Subcutaneous abdominal adipose tissue (tissue), 5 donors: ENCODE measurements around the gene MMEL1.
A peak's percentile ranks its signal among the peaks of the same experiment; 100 is the strongest.
"Not testable (repeated sequence)": the region's sequence is repeated elsewhere in the genome, so short reads cannot be mapped to it uniquely, and the experiment has no call there.

ENCODE experiments used
- H3K27ac ChIP-seq: one replicate; pipeline ENCODE4 v1.7.0; 2013; ENCODE audit warnings: low read depth, mild to moderate bottlenecking, inconsistent platforms, low read length, moderate library complexity
- H3K27me3 ChIP-seq, 5 donors: one replicate each; pipeline ENCODE4 v1.7.0; 2013; ENCODE audit warnings: low read length in 5 of 5, inconsistent platforms in 1 of 5; ENCODE audit not compliant: control insufficient read depth in 5 of 5, insufficient read depth in 4 of 5
- H3K36me3 ChIP-seq, 5 donors: one replicate each; pipeline ENCODE4 v1.7.0; 2013; ENCODE audit warnings: low read length in 5 of 5; ENCODE audit not compliant: control insufficient read depth in 5 of 5, insufficient read depth in 5 of 5
- H3K4me1 ChIP-seq, 5 donors: one replicate each; pipeline ENCODE4 v1.7.0; 2013; ENCODE audit warnings: low read length in 5 of 5, mild to moderate bottlenecking in 3 of 5, moderate library complexity in 1 of 5; ENCODE audit not compliant: control insufficient read depth in 5 of 5, insufficient read depth in 5 of 5
- H3K4me3 ChIP-seq, 5 donors: one replicate each; pipeline ENCODE4 v1.7.0; 2013; ENCODE audit warnings: low read length in 5 of 5, low read depth in 1 of 5
- H3K9ac ChIP-seq, 5 donors: one replicate each; pipeline ENCODE4 v1.7.0; 2013; ENCODE audit warnings: low read length in 5 of 5, mild to moderate bottlenecking in 4 of 5, moderate library complexity in 3 of 5
- H3K9me3 ChIP-seq, 5 donors: one replicate each; pipeline ENCODE4 v1.7.0; 2013; ENCODE audit warnings: low read length in 5 of 5; ENCODE audit not compliant: control insufficient read depth in 5 of 5
- donor health status: healthy.
- donor health status: healthy.
- donor health status: healthy.
- donor health status: healthy.
- donor health status: healthy.

Gene MMEL1

DNA sequence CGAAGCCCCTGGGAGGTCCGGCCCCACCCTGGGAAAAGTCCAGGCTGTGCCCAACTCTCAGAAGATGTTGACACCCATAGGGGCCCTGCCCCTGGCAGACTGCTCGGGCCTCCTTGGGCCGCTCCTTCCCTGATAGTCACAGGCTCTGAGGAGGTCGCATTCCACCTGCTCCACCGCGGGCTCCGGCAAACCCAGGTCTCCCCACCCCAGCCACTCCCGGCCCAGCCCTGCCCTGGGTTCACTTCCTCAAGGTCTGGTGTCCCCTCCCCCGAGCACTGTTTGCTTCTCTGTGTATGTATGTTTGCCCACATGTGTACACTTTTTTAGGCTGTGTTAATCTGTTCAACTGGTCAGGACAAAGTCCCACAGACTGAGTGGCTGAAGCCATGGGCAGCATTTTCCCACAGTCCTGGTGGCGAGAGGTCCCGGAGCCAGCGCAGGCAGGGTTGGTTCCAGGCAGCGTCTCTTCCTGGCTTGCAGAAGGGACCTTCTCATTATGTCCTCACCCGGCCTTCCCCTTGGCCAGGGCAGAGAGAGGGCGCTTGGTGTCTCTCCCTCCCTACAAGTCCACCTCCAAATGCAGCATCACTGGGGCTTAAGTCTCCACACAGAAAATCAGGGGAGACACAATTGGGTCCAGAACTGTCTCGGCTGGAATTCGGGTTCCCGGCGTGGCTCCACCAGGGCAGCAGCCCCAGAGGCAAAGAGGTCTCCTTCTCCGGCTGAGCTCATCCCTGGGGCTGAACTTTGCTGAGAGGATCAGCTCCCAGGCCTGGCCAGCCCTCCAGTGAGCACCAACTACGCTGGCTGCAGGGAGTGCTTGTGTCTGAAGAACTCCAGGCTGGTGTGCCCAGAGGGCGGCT lies 56.8 kb downstream of the MMEL1 start:
- no peaks in the 10 kb centered on the region for H3K36me3 ChIP-seq
- H3K4me1 ChIP-seq = peaks cover 6 to 37% (median 18%) of the 10 kb centered on the region in 5 donors
- H3K4me3 ChIP-seq = peak overlapping the region in 1 of 5 donors; percentile 4
- peak overlapping the region in 1 of 5 donors; percentile 7 for H3K9ac ChIP-seq
- H3K9me3 ChIP-seq = peaks cover 0 to 11% (median 8%) of the 10 kb centered on the region in 5 donors
- H3K27ac ChIP-seq = peak overlapping the region; percentile 37
- H3K27me3 ChIP-seq = peaks cover 0 to 12% (median 6%) of the 10 kb centered on the region in 5 donors

GRCh38 chr1:2574350-2574749 lies 58.5 kb downstream of the MMEL1 start:
- H3K4me1 ChIP-seq = peaks cover 6 to 37% (median 18%) of the 10 kb centered on the region in 5 donors
- H3K4me3 ChIP-seq = no peak overlapping the region
- H3K9me3 ChIP-seq = peaks cover 0 to 11% (median 8%) of the 10 kb centered on the region in 5 donors
- H3K27me3 ChIP-seq = peaks cover 0 to 5% (median 0%) of the 10 kb centered on the region in 5 donors
- H3K9ac ChIP-seq = no peak overlapping the region
- H3K36me3 ChIP-seq = no peaks in the 10 kb centered on the region
- no peak overlapping the region for H3K27ac ChIP-seq

- Histone ChIP-seq H3K27me3 (peaks cover 0 to 4% (median 2%) of the 10 kb centered on the region in 5 donors), H3K4me1 (peaks cover 6 to 30% (median 13%) of the 10 kb centered on the region in 5 donors), H3K36me3 (no peaks in the 10 kb centered on the region), H3K4me3 (no peak overlapping the region), H3K27ac (no peak overlapping the region), H3K9ac (no peak overlapping the region), H3K9me3 (peaks cover 0 to 11% (median 8%) of the 10 kb centered on the region in 5 donors)
Measured at GRCh38 chr1:2573250-2573920, 59.4 kb downstream of the MMEL1 start.

- no peak overlapping the region for H3K27ac ChIP-seq
- no peaks in the 10 kb centered on the region for H3K36me3 ChIP-seq
- H3K27me3 ChIP-seq = peaks cover 0 to 12% (median 7%) of the 10 kb centered on the region in 5 donors
- H3K4me1 ChIP-seq = peaks cover 0 to 10% (median 6%) of the 10 kb centered on the region in 5 donors
- no peak overlapping the region for H3K4me3 ChIP-seq
- H3K9me3 ChIP-seq = peaks cover 0 to 11% (median 8%) of the 10 kb centered on the region in 5 donors
- H3K9ac ChIP-seq = no peak overlapping the region
Measured at GRCh38 chr1:2571348-2571747, 61.5 kb downstream of the MMEL1 start.

DNA sequence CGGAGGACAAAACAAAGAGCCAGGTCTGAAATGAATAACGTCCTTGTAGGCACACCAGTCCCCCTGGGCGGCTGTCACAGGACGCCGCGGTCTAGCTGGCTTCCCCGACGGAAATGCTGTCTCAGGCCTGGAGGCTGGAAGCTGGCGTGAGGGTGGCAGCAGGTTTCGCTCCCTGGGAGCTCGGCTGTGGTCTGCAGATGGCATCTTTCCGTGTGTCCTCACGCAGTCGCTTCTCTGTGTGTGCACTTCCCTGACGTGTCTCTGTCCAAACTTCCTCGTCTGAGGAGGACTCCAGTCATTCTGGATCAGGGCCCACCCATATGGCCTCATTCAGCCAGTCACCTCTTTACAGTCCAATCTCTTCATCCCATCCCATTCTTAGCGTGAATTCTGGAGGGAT lies 62.5 kb downstream of the MMEL1 start:
- Histone ChIP-seq H3K36me3 (no peaks in the 10 kb centered on the region), H3K4me1 (no peaks in the 10 kb centered on the region), H3K27ac (no peak overlapping the region), H3K27me3 (peaks cover 0 to 16% (median 12%) of the 10 kb centered on the region in 5 donors), H3K9me3 (peaks cover 0 to 11% (median 8%) of the 10 kb centered on the region in 5 donors), H3K4me3 (no peak overlapping the region), H3K9ac (no peak overlapping the region)

GRCh38 chr1:2569703-2570102 lies 63.1 kb downstream of the MMEL1 start:
- H3K4me3 ChIP-seq, H3K4me1 ChIP-seq, H3K36me3 ChIP-seq, H3K27ac ChIP-seq, H3K9ac ChIP-seq: not testable (repeated sequence)
- Histone ChIP-seq H3K9me3 (peaks cover 0 to 11% (median 8%) of the 10 kb centered on the region in 5 donors), H3K27me3 (peaks cover 0 to 16% (median 12%) of the 10 kb centered on the region in 5 donors)

- H3K27me3 ChIP-seq = peaks cover 0 to 16% (median 12%) of the 10 kb centered on the region in 5 donors
Measured at GRCh38 chr1:2569060-2569459, 63.8 kb downstream of the MMEL1 start.

GRCh38 chr1:2568187-2568816 lies 64.5 kb downstream of the MMEL1 start:
- H3K9me3 ChIP-seq, H3K9ac ChIP-seq, H3K4me3 ChIP-seq, H3K27ac ChIP-seq, H3K4me1 ChIP-seq, H3K36me3 ChIP-seq: not testable (repeated sequence)
- peaks cover 0 to 16% (median 12%) of the 10 kb centered on the region in 5 donors for H3K27me3 ChIP-seq

More at GRCh38 chr1:2569060-2569459, 63.8 kb downstream of the MMEL1 start:
- peaks cover 0 to 11% (median 8%) of the 10 kb centered on the region in 5 donors for H3K9me3 ChIP-seq
- H3K36me3 ChIP-seq = no peaks in the 10 kb centered on the region
- H3K9ac ChIP-seq = no peak overlapping the region
- no peak overlapping the region for H3K4me3 ChIP-seq
- H3K4me1 ChIP-seq = no peaks in the 10 kb centered on the region
- H3K27ac ChIP-seq = no peak overlapping the region

DNA sequence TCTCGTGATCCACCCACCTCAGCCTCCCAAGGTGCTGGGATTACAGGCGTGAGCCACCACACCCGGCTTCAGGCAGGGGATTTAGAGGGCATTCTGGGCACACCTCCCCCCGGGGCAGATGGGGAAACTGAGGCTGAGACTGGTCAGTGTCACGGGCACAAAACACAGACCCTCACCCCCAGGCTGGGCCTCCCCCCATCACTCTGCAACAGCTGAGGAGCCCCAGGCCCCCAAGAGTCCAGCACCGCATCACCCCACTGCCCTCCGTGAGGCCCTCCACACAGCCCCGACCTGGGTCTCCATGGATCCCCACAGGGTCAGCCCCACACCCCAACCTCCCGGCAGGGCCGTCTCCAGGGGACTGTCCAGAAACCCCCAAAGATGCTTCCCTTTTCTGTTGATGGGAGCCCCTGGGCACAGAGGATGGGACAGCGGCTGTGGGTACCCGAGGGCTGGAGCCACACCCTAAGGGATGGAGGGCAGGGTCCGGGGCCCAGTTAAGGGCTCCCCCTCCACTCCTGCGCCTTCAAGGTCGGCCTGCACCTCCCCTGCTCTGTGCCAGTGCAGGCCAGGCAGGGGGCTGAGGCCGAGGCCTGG lies 65.6 kb downstream of the MMEL1 start:
- Histone ChIP-seq H3K27ac (no peak overlapping the region), H3K4me1 (no peaks in the 10 kb centered on the region), H3K36me3 (peaks cover 0 to 17% (median 11%) of the 10 kb centered on the region in 5 donors), H3K4me3 (no peak overlapping the region), H3K27me3 (peaks cover 0 to 16% (median 12%) of the 10 kb centered on the region in 5 donors), H3K9ac (no peak overlapping the region), H3K9me3 (no peaks in the 10 kb centered on the region)
